Activated CD8-positive, alpha-beta memory T cell treated with anti-CD3 and anti-CD28 coated beads for 36 hours (primary cell): Measurements from ENCODE around the gene ELMOD1. TPM values are rescaled to one million over a fixed set of nuclear protein-coding genes. Genes with fewer than 3 reads are reported as not detected.

Experiments
- CTCF ChIA-PET: fragments of 350-600 bp; sonication (Branson Sonifier 250); formaldehyde crosslinking; loops from one replicate; lab custom pipeline; 2021; ENCODE audit warnings: antibody characterized with exemption; lab: Charles Lee
- POLR2A ChIA-PET: fragments of 350-600 bp; sonication (Branson Sonifier 250); formaldehyde crosslinking; loops from one replicate; lab custom pipeline; 2021; ENCODE audit warnings: antibody characterized with exemption; lab: Charles Lee
- total RNA-seq, 2 experiments: library from RNA; stranded (reverse); gene quantifications; one replicate each; pipeline ENCODE4 v1.2.3, GENCODE V29; 2021

ELMOD1 gene
- total RNA-seq, 2 experiments from 2014 or later, result 0.13 TPM; not detected in 1

DNA sequence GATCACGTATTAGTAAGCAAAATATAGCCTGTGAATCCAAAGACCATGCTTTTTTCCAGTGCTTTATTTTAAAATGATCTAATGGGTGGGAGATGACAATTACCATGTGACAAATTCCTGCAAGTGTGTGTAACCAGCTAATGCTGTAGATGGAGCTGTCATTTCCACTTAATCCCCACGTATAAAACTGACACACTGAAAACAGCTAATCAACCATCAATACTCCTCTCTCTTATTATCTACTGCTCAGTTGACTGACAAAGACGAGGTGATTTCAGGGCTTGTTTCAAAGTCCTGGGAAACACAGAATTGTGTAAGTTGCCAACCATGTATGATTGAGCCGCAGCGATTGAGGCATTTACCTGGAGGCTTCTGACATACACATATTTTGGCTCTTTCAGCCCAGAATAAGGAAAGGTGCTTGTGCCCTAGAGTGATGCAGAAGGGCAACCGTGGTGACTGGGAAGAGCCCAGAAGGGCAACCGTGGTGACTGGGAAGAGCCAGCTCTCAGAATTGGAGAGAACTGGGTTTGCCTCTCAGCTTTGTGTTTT lies 111.2 kb downstream of the ELMOD1 start:
- ChIA-PET CTCF (no interaction called here), POLR2A (interaction anchor here (1.1 kb wide), 1 partner anchor 59 kb away, joined by 3 read pairs; no protein-coding TSS in a partner anchor)

DNA sequence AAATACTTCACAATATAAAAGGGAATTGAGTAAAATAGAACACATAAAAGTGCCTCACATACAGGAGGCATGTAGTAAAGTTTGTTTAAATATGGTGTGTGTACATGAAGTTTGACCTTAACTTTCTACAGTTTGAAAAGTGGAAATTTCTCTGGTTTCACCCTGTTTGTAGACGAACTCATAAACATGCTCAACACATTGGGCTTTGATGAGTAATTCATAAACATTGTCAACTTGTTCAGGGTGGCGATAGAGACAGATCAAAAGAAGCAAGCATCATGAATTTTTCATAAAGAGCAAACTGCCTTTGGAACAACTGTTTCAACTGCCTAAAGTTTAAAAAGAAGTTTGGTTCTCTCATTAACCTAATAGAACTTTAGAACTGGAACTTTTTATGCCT lies 111.8 kb downstream of the ELMOD1 start:
- ChIA-PET POLR2A (no interaction called here), CTCF (no interaction called here)

- CTCF ChIA-PET, result no interaction called here
These were observed 113.5 kb downstream of the ELMOD1 start for GRCh38 chr11:107704451-107704850.

DNA sequence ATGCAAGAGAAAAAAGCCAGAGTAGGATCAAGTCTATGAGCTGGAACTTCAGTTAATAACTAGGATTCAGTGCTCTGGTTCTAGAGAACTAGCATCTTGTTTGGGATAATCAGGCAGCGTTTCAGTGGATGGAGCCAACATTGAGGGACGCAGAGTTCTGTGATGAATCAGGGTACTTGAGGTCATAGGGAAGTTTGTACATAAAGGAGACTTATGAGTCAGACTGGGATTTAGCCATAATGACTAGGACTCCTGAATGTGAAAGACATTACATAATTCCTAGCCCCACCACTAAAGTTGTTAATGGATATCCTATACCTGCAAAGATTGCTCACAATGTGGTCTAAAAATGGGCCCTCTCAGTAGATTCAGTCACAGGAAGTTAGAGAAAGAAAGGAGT lies 114.1 kb downstream of the ELMOD1 start:
- POLR2A ChIA-PET, result no interaction called here
- CTCF ChIA-PET, result no interaction called here

More at GRCh38 chr11:107704451-107704850, 113.5 kb downstream of the ELMOD1 start:
- POLR2A ChIA-PET, result no interaction called here

GRCh38 chr11:107706531-107706930 lies 115.6 kb downstream of the ELMOD1 start:
- CTCF ChIA-PET, result no interaction called here
- POLR2A ChIA-PET, result no interaction called here

DNA sequence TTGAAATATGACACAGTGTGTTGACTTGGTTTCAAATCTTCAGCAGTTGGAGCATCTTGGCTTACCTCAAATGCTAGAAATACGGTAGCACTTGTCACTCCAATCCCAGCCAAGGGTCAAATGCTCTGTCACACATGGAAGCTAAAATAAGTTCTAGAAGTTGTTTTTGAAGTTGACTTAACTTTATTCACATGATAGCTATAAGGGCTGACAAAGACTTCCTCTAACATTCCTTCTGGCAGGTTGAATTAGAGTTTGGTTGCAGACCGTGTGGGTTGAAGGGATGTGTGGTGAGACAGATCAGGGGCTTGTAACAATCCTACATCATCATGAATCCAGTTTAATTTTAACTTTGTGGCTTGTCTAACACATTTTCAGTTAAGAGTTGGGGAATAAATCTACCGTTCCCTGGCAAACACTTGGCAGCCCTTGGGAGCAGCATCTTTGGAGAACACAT lies 116.3 kb downstream of the ELMOD1 start:
- ChIA-PET POLR2A (no interaction called here), CTCF (no interaction called here)

- CTCF ChIA-PET, result no interaction called here
- POLR2A ChIA-PET, result no interaction called here
These were observed 116.9 kb downstream of the ELMOD1 start for GRCh38 chr11:107707807-107708206.

GRCh38 chr11:107708792-107709191 lies 117.8 kb downstream of the ELMOD1 start:
- POLR2A ChIA-PET, result no interaction called here
- CTCF ChIA-PET, result no interaction called here

DNA sequence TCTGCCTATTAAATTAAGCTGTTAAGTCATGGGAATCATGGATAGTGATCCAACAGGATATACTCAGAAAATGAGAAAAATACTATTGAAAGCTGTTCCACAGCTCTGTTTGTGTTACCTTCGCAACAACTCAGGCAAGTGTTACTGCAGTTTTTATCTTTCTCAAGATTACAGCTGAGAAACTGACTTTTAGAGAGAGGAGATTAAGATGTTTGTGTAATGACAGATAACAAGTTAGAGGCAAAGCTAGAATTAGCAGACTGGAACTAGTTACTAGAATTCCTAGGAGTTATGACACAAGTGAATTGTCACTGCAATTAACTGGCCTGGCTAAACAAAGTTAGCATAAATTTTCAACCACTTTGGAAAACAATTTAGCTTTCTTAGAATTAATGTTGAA lies 119.4 kb downstream of the ELMOD1 start:
- POLR2A ChIA-PET, result no interaction called here
- CTCF ChIA-PET, result no interaction called here

- POLR2A ChIA-PET, result no interaction called here
- CTCF ChIA-PET, result no interaction called here
These were observed 121.2 kb downstream of the ELMOD1 start, which contains the start of gene SLN for GRCh38 chr11:107711861-107712755. TSS of gene SLN (minus strand) at chr11:107712056.

DNA sequence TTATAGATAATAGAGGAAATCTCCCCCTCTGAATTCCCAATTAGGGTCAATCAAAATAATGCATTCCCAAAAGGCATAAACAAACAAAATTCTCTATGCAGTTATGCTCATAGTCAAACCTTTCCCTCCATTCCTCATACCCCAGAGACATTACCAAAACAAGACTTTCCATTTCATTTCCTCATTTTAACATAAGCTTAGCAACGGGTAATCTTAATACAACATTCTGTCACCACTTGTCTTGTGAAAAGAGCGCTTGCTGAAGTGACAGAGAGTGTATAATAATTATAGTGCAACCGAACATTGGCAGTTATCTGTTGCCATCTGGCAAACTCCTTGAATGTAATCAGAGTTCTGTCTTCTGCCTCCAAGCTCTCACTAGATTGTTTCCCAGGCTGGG lies 122.1 kb downstream of the ELMOD1 start:
- CTCF ChIA-PET, result no interaction called here
- POLR2A ChIA-PET, result no interaction called here

Other genes with a start within 250 kb of the ELMOD1 start
- gene CWF19L2, start 133.3 kb upstream of the ELMOD1 start, total RNA-seq, result 10 to 100 TPM; 13.3 to 13.9 TPM
- 10 to 100 TPM; 19.4 to 19.9 TPM for gene ALKBH8, start 25.4 kb upstream of the ELMOD1 start, total RNA-seq
- not detected for gene SLN, start 120.9 kb downstream of the ELMOD1 start, total RNA-seq